GM15510 (cell line): ENCODE data around the gene KLF1.

Experiments
- POLR2A ChIP-seq: IDR thresholded peaks from 3 replicates; pipeline ENCODE4 v1.6.1; 2011; ENCODE audit warnings: borderline replicate concordance; ENCODE audit not compliant: insufficient read length; ENCODE audit errors: extremely low read depth

The KLF1 gene

GRCh38 chr19:12834976-12835757 is 51.8 kb downstream of the KLF1 start:
- TF ChIP-seq POLR2A: no peak

- TF ChIP-seq POLR2A: no peak
Measured at GRCh38 chr19:12834566-12834943, 52.4 kb downstream of the KLF1 start, which contains the start of gene RTBDN. Gene RTBDN (minus strand): TSS chr19:12834579. CDS start chr19:12829979, 4,600 bp downstream.
